ENCODE measurements around the gene HEG1.

HEG1 gene

GRCh38 chr3:125019271-125019670, 36.5 kb downstream of the HEG1 start:
- FAIRE-seq (no peak), DNase-seq (ENCODE audit: insufficient read length, low spot score) (no peak)
- TF ChIP-seq CTCF (IDR thresholded peaks at IDR 0.05; ENCODE audit: insufficient read depth, missing control alignments), result no peak

- TF ChIP-seq CTCF (IDR thresholded peaks at IDR 0.05; ENCODE audit: insufficient read depth, missing control alignments), result no peak
- DNase-seq (ENCODE audit: insufficient read length, low spot score), result no peak
- no peak for FAIRE-seq
Observed at GRCh38 chr3:125017406-125017805, 38.4 kb downstream of the HEG1 start.

DNA sequence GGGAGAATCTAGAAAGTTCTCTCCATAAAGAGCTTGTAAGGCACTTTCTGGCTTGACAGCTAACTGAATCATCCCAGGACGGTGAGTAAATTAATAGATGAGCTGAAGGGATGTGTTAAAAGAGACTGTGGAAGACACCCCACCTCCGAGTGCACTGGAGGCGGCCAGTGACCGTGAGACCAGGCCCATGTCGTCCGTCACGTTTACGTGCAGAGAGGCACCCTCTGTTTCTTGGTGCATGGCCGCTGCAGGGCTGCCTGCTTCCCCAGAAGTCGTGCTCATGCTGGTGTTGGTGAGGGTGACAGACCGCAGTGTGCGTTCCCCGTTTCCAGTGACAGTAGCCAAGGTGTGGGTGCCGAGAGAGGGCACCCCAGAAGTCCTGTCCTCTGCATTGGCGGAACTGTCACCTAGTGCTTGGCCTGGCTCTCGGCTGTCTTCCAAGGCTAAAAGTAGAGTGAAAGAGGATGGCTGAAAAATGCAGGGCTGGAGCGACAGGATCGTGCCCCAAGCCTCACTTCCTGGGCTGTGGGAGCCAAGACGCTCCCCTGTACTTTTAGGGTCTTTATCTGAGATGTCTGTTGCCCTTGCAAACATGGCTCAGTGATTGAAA, 41.1 kb downstream of the HEG1 start:
- DNase-seq (ENCODE audit: insufficient read length, low spot score) (no peak), FAIRE-seq (no peak)
- no peak for TF ChIP-seq CTCF (IDR thresholded peaks at IDR 0.05; ENCODE audit: insufficient read depth, missing control alignments)

- no peak for TF ChIP-seq CTCF (IDR thresholded peaks at IDR 0.05; ENCODE audit: insufficient read depth, missing control alignments)
Observed at GRCh38 chr3:125013095-125013494, 42.7 kb downstream of the HEG1 start.

GRCh38 chr3:125011941-125012340, 43.9 kb downstream of the HEG1 start:
- FAIRE-seq, result no peak
- DNase-seq (ENCODE audit: insufficient read length, low spot score), result peak; percentile 23
- no peak for TF ChIP-seq CTCF (IDR thresholded peaks at IDR 0.05; ENCODE audit: insufficient read depth, missing control alignments)

More at GRCh38 chr3:125013095-125013494, 42.7 kb downstream of the HEG1 start:
- DNase-seq (ENCODE audit: insufficient read length, low spot score) (no peak), FAIRE-seq (no peak)

- TF ChIP-seq CTCF (IDR thresholded peaks at IDR 0.05; ENCODE audit: insufficient read depth, missing control alignments), result no peak
- DNase-seq (ENCODE audit: insufficient read length, low spot score), result no peak
- FAIRE-seq, result no peak
Observed at GRCh38 chr3:125010393-125010792, 45.4 kb downstream of the HEG1 start.

DNA sequence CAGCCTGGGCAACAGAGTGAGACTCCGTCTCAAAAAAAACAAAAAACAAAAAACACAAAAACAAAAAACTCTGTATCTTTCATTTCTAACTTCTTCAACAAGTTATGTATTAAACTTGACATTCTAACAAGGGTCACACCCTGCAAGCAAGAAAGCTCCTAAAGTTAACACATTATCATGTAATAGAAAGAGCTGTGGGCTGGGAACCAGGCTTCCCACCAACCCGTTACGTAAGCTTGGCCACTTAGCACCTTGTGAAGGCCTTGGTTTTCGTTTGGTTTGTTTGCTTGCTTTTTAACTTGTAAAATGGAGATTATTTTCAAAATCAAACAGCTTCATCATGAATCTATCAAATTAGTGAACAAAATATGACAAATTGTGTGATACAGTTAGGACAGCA, 47.0 kb downstream of the HEG1 start:
- FAIRE-seq (no peak), DNase-seq (ENCODE audit: insufficient read length, low spot score) (no peak)
- no peak for TF ChIP-seq CTCF (IDR thresholded peaks at IDR 0.05; ENCODE audit: insufficient read depth, missing control alignments)

Data from D721Med (cell line).